ENCODE data around the gene KIF20A. TPM values are rescaled to one million over a fixed set of nuclear protein-coding genes. Genes with fewer than 3 reads are reported as not detected.
"Not testable (repeated sequence)": the region's sequence is repeated elsewhere in the genome, so short reads cannot be mapped to it uniquely, and the experiment has no call there.

The KIF20A gene
- total and polyA plus RNA-seq, 3 donors from 2014 or later: 10.4 to 32.1 (median 13.8) TPM

DNA sequence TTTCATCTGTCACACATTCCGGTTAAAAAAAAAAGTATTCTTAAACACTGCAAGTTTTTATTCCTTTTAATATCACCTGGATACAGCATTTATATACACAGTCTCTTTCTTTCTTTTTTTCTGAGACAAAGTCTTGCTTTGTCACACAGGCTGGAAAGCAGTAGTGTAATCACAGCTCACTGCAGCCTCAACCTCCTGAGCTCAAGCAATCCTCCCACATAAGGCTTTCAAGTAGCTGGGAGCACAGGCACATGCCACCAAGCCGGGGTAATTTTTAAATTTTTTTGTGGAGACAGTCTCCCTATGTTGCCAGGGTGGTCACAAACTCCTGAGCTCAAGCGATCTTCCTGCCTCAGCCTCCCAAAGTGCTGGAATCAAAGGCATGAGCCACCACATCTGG lies 13.9 kb downstream of the KIF20A start:
- 77 to 79% methylated on average over 3 of the region's 3 CpGs for WGBS, 2 donors
- DNase-seq: no peak

DNA sequence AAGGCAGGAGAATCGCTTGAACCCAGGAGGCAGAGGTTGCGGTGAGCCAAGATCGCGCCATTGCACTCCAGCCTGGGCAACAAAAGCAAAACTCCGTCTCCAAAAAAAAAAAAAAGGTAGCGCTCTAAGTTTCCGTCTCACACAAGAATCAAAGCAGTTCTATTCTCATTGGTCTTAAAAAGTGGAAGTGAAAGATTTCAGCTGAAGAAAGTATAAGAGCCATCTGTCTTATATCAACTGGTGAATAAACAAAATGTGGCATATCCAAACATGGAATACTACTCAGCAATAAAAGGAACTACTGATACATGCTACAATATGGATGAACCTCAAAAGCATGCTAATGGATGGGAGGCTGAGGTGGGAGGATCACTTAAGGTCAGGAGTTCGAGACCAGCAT lies 14.9 kb downstream of the KIF20A start:
- intact Hi-C loops (cut with DNase I; ENCODE audit: low total_unique reads); H3K9me3 ChIP-seq; DNase-seq; H3K27ac ChIP-seq; H3K27me3 ChIP-seq; H3K4me3 ChIP-seq; H3K36me3 ChIP-seq (ENCODE audit: low read depth, missing control alignments); H3K4me1 ChIP-seq: not testable (repeated sequence)
- WGBS, 2 donors: 92 to 95% methylated on average over 8 of the region's 8 CpGs

More for the DNA sequence above, 13.9 kb downstream of the KIF20A start:
- TF ChIP-seq, protein P1, sequence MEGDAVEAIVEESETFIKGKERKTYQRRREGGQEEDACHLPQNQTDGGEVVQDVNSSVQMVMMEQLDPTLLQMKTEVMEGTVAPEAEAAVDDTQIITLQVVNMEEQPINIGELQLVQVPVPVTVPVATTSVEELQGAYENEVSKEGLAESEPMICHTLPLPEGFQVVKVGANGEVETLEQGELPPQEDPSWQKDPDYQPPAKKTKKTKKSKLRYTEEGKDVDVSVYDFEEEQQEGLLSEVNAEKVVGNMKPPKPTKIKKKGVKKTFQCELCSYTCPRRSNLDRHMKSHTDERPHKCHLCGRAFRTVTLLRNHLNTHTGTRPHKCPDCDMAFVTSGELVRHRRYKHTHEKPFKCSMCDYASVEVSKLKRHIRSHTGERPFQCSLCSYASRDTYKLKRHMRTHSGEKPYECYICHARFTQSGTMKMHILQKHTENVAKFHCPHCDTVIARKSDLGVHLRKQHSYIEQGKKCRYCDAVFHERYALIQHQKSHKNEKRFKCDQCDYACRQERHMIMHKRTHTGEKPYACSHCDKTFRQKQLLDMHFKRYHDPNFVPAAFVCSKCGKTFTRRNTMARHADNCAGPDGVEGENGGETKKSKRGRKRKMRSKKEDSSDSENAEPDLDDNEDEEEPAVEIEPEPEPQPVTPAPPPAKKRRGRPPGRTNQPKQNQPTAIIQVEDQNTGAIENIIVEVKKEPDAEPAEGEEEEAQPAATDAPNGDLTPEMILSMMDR (IDR thresholded peaks at IDR 0.05): no peak
- TF ChIP-seq POLR2A (IDR thresholded peaks at IDR 0.05): no peak
- H3K4me3 ChIP-seq: no peak overlapping the region
- intact Hi-C loops (cut with DNase I; ENCODE audit: low total_unique reads): no loop called here
- H3K27me3 ChIP-seq: no peaks in the 10 kb centered on the region
- no peaks in the 10 kb centered on the region for H3K4me1 ChIP-seq
- no peaks in the 10 kb centered on the region for H3K9me3 ChIP-seq
- H3K27ac ChIP-seq: no peak overlapping the region
- H3K36me3 ChIP-seq (ENCODE audit: low read depth, missing control alignments): no peaks in the 10 kb centered on the region

- no peaks in the 10 kb centered on the region for H3K36me3 ChIP-seq (ENCODE audit: low read depth, missing control alignments)
- peaks cover 12% of the 10 kb centered on the region for H3K4me1 ChIP-seq
- TF ChIP-seq, protein P1 (IDR thresholded peaks at IDR 0.05): no peak
- no peak for TF ChIP-seq POLR2A (IDR thresholded peaks at IDR 0.05)
- intact Hi-C loops (cut with DNase I; ENCODE audit: low total_unique reads): no loop called here
- no peaks in the 10 kb centered on the region for H3K9me3 ChIP-seq
- 84 to 88% methylated on average over 3 of the region's 3 CpGs for WGBS, 2 donors
- no peak for DNase-seq
- no peak overlapping the region for H3K4me3 ChIP-seq
- H3K27ac ChIP-seq: no peak overlapping the region
- no peaks in the 10 kb centered on the region for H3K27me3 ChIP-seq
These were observed 32.1 kb downstream of the KIF20A start for GRCh38 chr5:138210985-138211384.

GRCh38 chr5:138212828-138213160 lies 33.9 kb downstream of the KIF20A start:
- Histone ChIP-seq H3K36me3 (ENCODE audit: low read depth, missing control alignments) (no peaks in the 10 kb centered on the region), H3K4me3 (peak overlapping the region; percentile 75 to 99), H3K9me3 (no peaks in the 10 kb centered on the region), H3K27ac (peak overlapping the region; percentile 76 to 85), H3K27me3 (no peaks in the 10 kb centered on the region), H3K4me1 (peaks cover 12% of the 10 kb centered on the region)
- WGBS, 2 donors: 0% methylated on average over 7 to 8 of the region's 8 CpGs
- no peak for TF ChIP-seq POLR2A (IDR thresholded peaks at IDR 0.05)
- TF ChIP-seq, protein P1 (IDR thresholded peaks at IDR 0.05): no peak
- intact Hi-C loops (cut with DNase I; ENCODE audit: low total_unique reads): no loop called here
- DNase-seq: no peak

- 1% methylated on average over 32 of the region's 32 CpGs for WGBS, 2 donors
- peaks cover 12% of the 10 kb centered on the region for H3K4me1 ChIP-seq
- H3K27me3 ChIP-seq: no peaks in the 10 kb centered on the region
- intact Hi-C loops (cut with DNase I; ENCODE audit: low total_unique reads): no loop called here
- peak within 1 kb of the TSS; percentile 75 to 99 for H3K4me3 ChIP-seq
- DNase-seq: peak; percentile 98
- H3K27ac ChIP-seq: peak within 1 kb of the TSS; percentile 76 to 85
- no peaks in the 10 kb centered on the region for H3K9me3 ChIP-seq
- no peaks in the 10 kb centered on the region for H3K36me3 ChIP-seq (ENCODE audit: low read depth, missing control alignments)
- TF ChIP-seq, protein P1 (IDR thresholded peaks at IDR 0.05): no peak
- peak; percentile 35 for TF ChIP-seq POLR2A (IDR thresholded peaks at IDR 0.05)
These were observed 34.5 kb downstream of the KIF20A start, which contains the start of gene CDC23 for GRCh38 chr5:138213161-138214029. CDC23 (minus strand) TSS chr5:138213323; CDS start chr5:138213312, 11 bp downstream.
